ENCODE measurements around the gene COBLL1. TPM values are rescaled to one million over a fixed set of nuclear protein-coding genes. Genes with fewer than 3 reads are reported as not detected.

Gene COBLL1
- total RNA-seq, 2 donors from 2014 or later = 6.6 TPM; not detected in 1

DNA sequence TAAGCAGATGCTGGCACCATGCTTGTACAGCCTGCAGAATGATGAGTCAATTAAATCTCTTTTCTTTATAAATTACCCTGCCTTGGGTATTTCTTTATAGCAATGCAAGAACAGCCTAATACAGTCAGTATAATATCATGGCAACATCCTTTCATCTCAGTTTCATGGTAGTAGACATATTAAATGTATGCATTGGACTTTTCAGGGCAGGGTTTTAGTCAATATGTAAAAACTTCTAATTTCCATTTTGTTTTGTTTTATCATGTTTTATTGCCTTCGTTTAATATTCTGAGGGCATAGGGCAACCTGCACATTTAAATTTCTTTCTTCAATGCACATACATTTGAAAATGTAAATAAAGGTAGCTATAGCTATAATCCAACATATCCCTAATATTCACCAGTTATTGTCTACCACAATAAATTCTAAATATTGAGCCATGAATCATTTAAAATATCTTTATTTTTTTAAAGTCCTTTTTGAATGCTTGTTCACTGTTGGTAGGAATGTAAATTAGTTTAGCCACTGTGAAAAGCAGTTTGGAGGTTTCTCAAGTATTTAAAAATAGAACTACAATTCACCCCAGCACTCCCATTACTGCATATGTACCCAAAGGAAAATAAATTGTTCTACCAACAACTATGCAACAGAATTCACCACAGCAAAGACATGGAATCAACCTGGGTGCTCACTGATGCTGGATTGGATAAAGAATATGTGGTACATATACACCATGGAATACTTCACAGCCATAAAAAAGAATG lies 178.6 kb downstream of the COBLL1 start:
- DNase-seq = no peak
- Mint-ChIP-seq H3K4me3 (no peak overlapping the region), H3K4me1 (no peaks in the 10 kb centered on the region), H3K27me3 (no peaks in the 10 kb centered on the region), H3K27ac (no peak overlapping the region), H3K36me3 (ENCODE audit: low read depth) (no peaks in the 10 kb centered on the region)
- ATAC-seq = no peak
- no peaks in the 10 kb centered on the region for H3K9me3 ChIP-seq (ENCODE audit: control insufficient read depth, low read length, poor library complexity, severe bottlenecking)

- Mint-ChIP-seq H3K4me3 (no peak overlapping the region), H3K36me3 (ENCODE audit: low read depth) (no peaks in the 10 kb centered on the region), H3K27me3 (no peaks in the 10 kb centered on the region), H3K27ac (no peak overlapping the region), H3K4me1 (no peaks in the 10 kb centered on the region)
- DNase-seq (no peak), ATAC-seq (no peak)
- H3K9me3 ChIP-seq (ENCODE audit: control insufficient read depth, low read length, poor library complexity, severe bottlenecking) = no peaks in the 10 kb centered on the region
These were observed 179.6 kb downstream of the COBLL1 start for GRCh38 chr2:164662066-164662465.

GRCh38 chr2:164661349-164661748 lies 180.3 kb downstream of the COBLL1 start:
- no peaks in the 10 kb centered on the region for H3K4me1 Mint-ChIP-seq
- ATAC-seq (no peak), DNase-seq (no peak)
- no peaks in the 10 kb centered on the region for H3K36me3 Mint-ChIP-seq (ENCODE audit: low read depth)
- H3K4me3 Mint-ChIP-seq = no peak overlapping the region
- H3K27me3 Mint-ChIP-seq = no peaks in the 10 kb centered on the region
- no peak overlapping the region for H3K27ac Mint-ChIP-seq
- H3K9me3 ChIP-seq (ENCODE audit: control insufficient read depth, low read length, poor library complexity, severe bottlenecking) = no peaks in the 10 kb centered on the region

- Mint-ChIP-seq H3K4me3 (no peak overlapping the region), H3K27me3 (no peaks in the 10 kb centered on the region), H3K4me1 (no peaks in the 10 kb centered on the region), H3K27ac (no peak overlapping the region), H3K36me3 (ENCODE audit: low read depth) (no peaks in the 10 kb centered on the region)
- DNase-seq (no peak), ATAC-seq (no peak)
- H3K9me3 ChIP-seq (ENCODE audit: control insufficient read depth, low read length, poor library complexity, severe bottlenecking) = no peaks in the 10 kb centered on the region
These were observed 184.5 kb downstream of the COBLL1 start for GRCh38 chr2:164657129-164657528.

- no peak overlapping the region for H3K27ac Mint-ChIP-seq
- H3K27me3 Mint-ChIP-seq = no peaks in the 10 kb centered on the region
These were observed 185.9 kb downstream of the COBLL1 start for GRCh38 chr2:164655750-164656149.

GRCh38 chr2:164655336-164655735 lies 186.3 kb downstream of the COBLL1 start:
- DNase-seq = no peak
- no peaks in the 10 kb centered on the region for H3K9me3 ChIP-seq (ENCODE audit: control insufficient read depth, low read length, poor library complexity, severe bottlenecking)
- Mint-ChIP-seq H3K27ac (no peak overlapping the region), H3K4me1 (no peaks in the 10 kb centered on the region), H3K4me3 (no peak overlapping the region), H3K27me3 (no peaks in the 10 kb centered on the region), H3K36me3 (ENCODE audit: low read depth) (no peaks in the 10 kb centered on the region)
- ATAC-seq = no peak

More at GRCh38 chr2:164655750-164656149, 185.9 kb downstream of the COBLL1 start:
- H3K4me3 Mint-ChIP-seq = no peak overlapping the region
- ATAC-seq = no peak
- no peak for DNase-seq
- H3K9me3 ChIP-seq (ENCODE audit: control insufficient read depth, low read length, poor library complexity, severe bottlenecking) = no peaks in the 10 kb centered on the region
- no peaks in the 10 kb centered on the region for H3K4me1 Mint-ChIP-seq
- no peaks in the 10 kb centered on the region for H3K36me3 Mint-ChIP-seq (ENCODE audit: low read depth)

- H3K4me1 Mint-ChIP-seq = no peaks in the 10 kb centered on the region
- ATAC-seq (no peak), DNase-seq (no peak)
- H3K27ac Mint-ChIP-seq = no peak overlapping the region
- H3K4me3 Mint-ChIP-seq = no peak overlapping the region
- no peaks in the 10 kb centered on the region for H3K27me3 Mint-ChIP-seq
- no peaks in the 10 kb centered on the region for H3K36me3 Mint-ChIP-seq (ENCODE audit: low read depth)
- H3K9me3 ChIP-seq (ENCODE audit: control insufficient read depth, low read length, poor library complexity, severe bottlenecking) = no peaks in the 10 kb centered on the region
These were observed 190.3 kb downstream of the COBLL1 start for GRCh38 chr2:164651361-164651760.

GRCh38 chr2:164644036-164644700 lies 197.5 kb downstream of the COBLL1 start:
- no peak for DNase-seq
- no peak for ATAC-seq
- Mint-ChIP-seq H3K27me3 (no peaks in the 10 kb centered on the region), H3K4me1 (no peaks in the 10 kb centered on the region), H3K36me3 (ENCODE audit: low read depth) (no peaks in the 10 kb centered on the region), H3K27ac (no peak overlapping the region), H3K4me3 (no peak overlapping the region)
- no peaks in the 10 kb centered on the region for H3K9me3 ChIP-seq (ENCODE audit: control insufficient read depth, low read length, poor library complexity, severe bottlenecking)

GRCh38 chr2:164642946-164643555 lies 198.6 kb downstream of the COBLL1 start:
- H3K4me1 Mint-ChIP-seq = no peaks in the 10 kb centered on the region
- no peak overlapping the region for H3K27ac Mint-ChIP-seq
- H3K27me3 Mint-ChIP-seq = no peaks in the 10 kb centered on the region
- no peaks in the 10 kb centered on the region for H3K9me3 ChIP-seq (ENCODE audit: control insufficient read depth, low read length, poor library complexity, severe bottlenecking)
- no peak for DNase-seq
- no peak for ATAC-seq
- no peaks in the 10 kb centered on the region for H3K36me3 Mint-ChIP-seq (ENCODE audit: low read depth)
- H3K4me3 Mint-ChIP-seq = no peak overlapping the region

- DNase-seq (no peak), ATAC-seq (no peak)
- Mint-ChIP-seq H3K27me3 (no peaks in the 10 kb centered on the region), H3K4me3 (no peak overlapping the region), H3K27ac (no peak overlapping the region), H3K4me1 (no peaks in the 10 kb centered on the region), H3K36me3 (ENCODE audit: low read depth) (no peaks in the 10 kb centered on the region)
- H3K9me3 ChIP-seq (ENCODE audit: control insufficient read depth, low read length, poor library complexity, severe bottlenecking) = no peaks in the 10 kb centered on the region
These were observed 199.4 kb downstream of the COBLL1 start for GRCh38 chr2:164642268-164642667.

Other genes starting within 250 kb of the COBLL1 start
- under 1 TPM in 1 of 2 donors, not detected in 1; 0.91 TPM for gene GRB14, start 220.3 kb downstream of the COBLL1 start, total RNA-seq
- 1 to 10 TPM in 1 of 2 donors, not detected in 1; 1.6 TPM for gene SLC38A11, start 113.7 kb upstream of the COBLL1 start, total RNA-seq